T-helper 1 cell treated with Interleukin-12 subunit alpha and Interleukin-12 subunit beta and Interleukin-4 antibody, amounts not matched to agents 30 ng/mL and 1 ng/mL, for 36 hours (primary cell): ENCODE data around the gene SPRED2. TPM values are rescaled to one million over a fixed set of nuclear protein-coding genes. Genes with fewer than 3 reads are reported as not detected.

ENCODE experiments used
- intact Hi-C: fragments of 100-400 bp; cut with micrococcal nuclease; formaldehyde crosslinking; loops from one replicate; pipeline ENCODE4 v1.15.1; 2024
- total RNA-seq: library from RNA; stranded (reverse); gene quantifications from 2 replicates; pipeline ENCODE4 v1.2.3, GENCODE V29; 2022

The SPRED2 gene
- total RNA-seq, 1 donor from 2014 or later, result 6.0 TPM

DNA sequence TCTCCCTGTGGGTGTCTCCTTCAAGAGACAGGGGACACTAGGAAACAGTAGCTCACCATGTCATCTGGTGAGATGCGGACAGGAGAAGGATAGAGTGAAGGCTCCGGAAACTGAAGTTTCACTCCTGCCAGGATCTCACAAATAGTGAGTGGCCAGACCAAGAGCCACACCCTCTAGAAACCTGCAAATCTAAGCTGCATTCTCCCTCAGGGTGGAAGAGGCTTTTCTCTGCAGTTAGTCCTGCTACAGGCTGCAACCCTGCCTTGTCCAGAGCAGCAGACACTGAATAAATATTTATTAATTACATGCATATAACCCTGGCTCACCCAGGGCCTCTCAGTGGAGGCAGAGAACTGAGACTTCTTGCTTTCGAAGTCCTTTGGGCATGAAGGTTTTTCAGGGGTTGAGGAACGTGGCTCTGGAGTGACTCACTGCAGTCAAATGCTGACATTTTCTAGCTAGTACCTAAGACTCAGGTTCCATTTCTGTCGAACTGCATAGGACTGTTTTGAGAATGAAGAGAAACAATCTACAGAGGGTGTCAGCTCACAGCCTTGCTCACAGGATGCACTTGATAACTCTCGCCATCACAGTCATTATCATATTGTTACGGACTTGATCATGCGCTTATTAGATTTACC, 117.5 kb downstream of the SPRED2 start:
- intact Hi-C loops, result no loop called here

- intact Hi-C loops, result no loop called here
Observed at GRCh38 chr2:65313954-65314256, 118.5 kb downstream of the SPRED2 start.

DNA sequence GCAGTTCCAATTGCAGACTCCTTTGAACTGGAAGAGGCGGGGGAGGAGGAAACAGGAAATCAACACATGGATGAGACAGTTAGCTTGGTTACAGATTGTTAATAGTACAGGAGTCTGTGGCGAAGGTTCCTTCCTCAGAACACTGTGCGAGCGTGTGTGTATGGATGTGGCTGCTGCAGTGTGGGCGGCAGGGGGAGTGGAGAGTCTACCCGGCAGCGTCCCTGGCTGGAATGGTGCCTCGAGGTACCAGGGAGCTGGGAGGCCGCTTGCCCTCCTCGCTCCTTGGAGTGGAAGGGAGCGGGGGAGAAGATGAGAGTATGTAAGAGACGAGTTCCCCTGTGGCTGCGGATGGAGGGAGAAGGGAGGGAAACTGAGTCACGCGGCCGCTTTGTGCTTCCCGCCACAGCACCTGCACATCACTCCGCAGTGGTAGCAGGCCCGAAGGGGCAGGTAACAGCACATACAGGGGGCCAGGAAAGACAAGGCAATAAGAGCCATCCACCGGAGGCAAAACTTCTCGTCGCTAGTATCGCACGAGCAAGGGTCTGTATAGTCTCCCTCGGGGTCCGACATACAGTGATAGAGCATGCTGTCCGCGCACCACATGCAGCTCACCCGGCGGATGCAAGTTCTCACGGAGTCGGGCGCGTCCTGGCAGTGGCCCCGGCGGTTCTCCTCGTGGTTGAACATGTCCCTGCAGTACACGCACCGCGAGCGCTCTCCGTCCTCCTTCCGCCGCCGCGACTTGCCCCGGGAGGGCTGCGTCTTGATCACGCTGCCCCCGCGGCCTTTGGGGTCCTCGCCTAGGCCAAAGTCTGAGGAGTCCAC, 119.1 kb downstream of the SPRED2 start:
- intact Hi-C loops, result no loop called here

- intact Hi-C loops, result no loop called here
Observed at GRCh38 chr2:65311596-65311995, 120.8 kb downstream of the SPRED2 start.

DNA sequence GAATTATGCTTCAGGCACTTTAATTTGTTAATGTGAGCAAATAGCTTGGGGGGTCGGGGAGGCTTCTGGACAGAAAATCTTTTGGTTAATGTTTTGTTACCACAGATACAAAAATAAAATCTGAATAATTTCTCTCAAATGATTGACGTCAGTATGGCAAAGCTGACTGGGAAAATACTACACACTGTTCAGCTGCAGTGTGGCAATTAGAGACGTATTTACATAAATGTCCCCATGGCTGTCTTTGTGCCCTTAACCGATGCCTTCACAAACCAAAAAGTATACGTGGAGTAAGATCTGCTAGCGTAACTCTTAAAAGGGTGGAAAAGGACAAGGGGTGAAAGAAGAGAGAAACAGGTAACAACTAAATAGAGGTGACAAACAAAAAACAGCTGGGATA, 121.3 kb downstream of the SPRED2 start:
- intact Hi-C loops, result no loop called here

DNA sequence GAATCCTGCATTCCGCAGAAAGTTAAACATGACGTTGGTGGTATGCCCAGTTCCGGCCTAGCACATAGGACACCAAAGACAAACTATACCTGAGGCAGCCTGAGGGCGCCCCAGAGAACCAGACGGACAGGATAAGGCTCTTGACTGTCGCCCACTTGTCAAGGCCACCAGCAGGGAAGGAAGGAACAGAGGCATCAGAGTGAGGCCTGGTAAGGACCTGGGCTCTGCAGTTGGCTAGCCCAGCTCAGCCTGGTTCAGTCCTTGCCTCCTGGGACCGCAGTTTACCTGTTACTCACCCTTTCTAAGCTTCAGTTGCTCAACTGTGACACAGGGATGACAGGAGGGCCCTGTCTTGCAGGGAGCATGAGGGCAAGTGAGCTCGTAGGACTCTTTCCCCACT, 122.7 kb downstream of the SPRED2 start:
- intact Hi-C loops, result no loop called here

- intact Hi-C loops, result no loop called here
Observed at GRCh38 chr2:65305934-65306333, 126.5 kb downstream of the SPRED2 start.

GRCh38 chr2:65300761-65301711, 131.4 kb downstream of the SPRED2 start:
- intact Hi-C loops, result loop anchor here (1.0 to 2.0 kb wide), 6 partner anchors 58 to 252 kb away; partner anchors contain the start of genes ACTR2 and CEP68

DNA sequence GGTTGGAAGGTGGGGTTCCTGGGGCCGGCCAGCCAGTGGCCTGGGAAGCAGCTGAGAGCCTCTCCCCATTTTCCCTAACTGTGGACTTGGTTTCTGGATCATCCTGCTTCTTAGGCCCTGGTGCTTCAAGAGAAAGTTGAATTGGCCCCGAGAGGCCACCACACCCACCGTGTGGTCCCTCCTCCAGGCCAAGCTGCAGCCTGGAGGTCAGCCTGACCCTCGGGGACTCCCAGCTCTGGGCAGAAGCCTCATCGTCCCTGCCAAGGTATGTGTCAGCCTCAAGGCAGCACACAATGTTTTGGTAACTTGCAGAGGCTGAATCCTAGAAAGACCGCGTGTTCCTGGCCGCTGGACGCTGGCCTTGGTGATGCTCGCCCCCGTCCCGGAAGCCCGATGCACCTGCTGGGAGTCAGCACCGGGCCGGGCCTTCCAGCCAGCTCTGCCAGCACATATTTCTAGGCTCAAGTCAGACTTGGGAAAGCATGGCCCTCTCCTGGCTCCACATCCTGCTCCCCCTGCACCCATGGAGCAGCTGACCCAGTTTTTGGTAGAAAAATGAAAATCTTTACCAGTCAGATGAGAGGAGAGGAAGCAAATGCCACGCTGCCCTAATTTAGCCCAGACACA, 132.2 kb downstream of the SPRED2 start:
- intact Hi-C loops, result loop anchor here (2.0 kb wide), 2 partner anchors 59 to 243 kb away; partner anchors contain the start of gene CEP68

DNA sequence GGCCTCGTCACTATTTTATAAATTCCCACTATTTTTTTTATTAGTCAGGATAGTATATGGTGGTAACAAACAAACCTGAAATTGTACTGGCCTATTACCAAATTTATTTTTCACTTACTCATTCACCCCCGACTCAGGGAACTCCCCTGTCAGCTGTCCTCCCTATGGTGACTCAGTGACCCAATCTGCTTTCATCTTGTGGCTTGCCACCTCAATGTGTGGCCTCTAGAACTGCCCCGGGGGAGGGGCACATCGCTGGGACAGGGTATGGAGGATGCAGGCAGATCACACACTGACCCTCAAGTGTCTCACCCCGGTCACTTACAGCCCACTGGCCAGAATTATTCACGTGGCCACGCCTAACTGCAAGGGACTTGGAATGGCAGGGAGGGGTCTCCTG, 133.2 kb downstream of the SPRED2 start:
- intact Hi-C loops, result no loop called here

DNA sequence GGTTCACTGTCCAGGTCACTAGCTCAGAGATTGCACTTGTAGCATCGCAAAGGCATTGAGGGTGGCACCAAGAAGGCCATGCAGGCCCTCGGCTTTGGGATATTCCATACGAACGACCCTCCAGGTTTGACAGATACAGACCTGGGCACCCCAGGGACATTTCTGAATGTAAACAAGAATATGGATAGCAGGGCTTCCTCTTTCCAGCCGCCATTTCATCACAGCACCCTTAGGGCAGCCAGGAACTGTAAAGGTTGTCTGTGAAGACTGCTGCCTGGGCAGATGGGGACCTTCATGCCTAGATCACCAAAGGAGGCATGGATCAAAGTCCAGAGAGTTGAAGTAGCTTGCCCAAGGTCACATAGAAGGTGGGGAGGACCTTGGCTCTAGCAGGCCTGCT, 134.3 kb downstream of the SPRED2 start:
- intact Hi-C loops, result no loop called here

- intact Hi-C loops, result no loop called here
Observed at GRCh38 chr2:65297544-65297943, 134.9 kb downstream of the SPRED2 start.

DNA sequence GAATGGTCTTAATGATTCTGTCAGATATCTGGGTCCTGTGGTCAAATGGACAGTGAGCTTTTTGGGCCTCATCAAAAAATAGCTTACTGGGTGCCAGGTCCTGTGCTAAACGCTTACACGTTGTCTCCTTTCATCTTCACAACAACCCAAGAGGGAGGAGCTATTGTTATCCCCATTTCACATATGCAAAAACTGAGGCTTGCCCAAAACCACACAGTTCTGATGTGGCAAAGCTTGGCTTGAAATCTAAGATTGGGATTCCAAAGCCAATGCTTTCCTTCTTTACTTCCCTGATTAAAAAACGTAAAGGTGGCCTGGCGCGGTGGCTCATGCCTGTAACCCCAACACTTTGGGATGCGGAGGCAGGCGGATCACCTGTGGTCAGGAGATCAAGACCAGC, 135.4 kb downstream of the SPRED2 start:
- intact Hi-C loops, result no loop called here

DNA sequence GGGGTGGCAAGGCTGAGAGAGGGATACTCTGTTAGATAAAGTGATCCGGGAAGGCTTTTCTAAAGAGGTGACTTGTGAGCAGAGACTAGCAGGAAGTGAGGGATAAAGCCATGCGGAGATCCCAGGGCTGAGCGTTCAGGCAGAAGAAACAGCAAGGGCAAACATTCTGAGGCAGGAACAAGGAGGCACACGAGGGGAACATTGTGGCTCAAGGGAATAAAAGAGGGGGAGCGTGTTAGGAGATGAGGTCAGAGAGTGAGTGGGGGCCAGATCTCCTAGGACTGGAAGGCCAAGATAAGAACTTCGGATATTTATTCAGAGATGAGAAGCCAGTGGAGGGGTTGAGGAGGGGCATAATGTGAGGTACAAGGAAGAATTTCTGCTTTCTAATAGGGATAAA, 137.7 kb downstream of the SPRED2 start:
- intact Hi-C loops, result no loop called here

DNA sequence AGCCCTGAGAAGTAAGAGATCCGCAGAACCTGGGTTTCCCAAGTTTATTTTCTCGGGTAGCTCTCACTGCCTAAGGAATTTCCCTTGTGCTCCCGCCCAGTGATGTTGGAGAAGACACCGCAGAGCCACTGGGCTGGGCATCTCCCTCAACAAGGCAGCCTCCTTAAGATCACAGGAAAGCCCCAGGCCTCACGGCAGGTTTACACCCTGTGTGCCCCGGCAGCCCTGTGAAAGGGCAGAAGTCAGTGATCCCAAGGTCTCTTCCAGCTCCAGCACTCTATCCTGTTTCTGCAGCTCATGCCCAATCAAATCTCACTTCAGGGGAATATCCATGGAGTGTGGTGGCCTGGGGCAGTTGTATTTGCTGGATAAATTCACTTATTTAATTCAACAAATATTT, 138.3 kb downstream of the SPRED2 start:
- intact Hi-C loops, result no loop called here

GRCh38 chr2:65293376-65293775, 139.0 kb downstream of the SPRED2 start:
- intact Hi-C loops, result no loop called here

- intact Hi-C loops, result no loop called here
Observed at GRCh38 chr2:65292461-65293011, 139.9 kb downstream of the SPRED2 start.

GRCh38 chr2:65292106-65292400, 140.3 kb downstream of the SPRED2 start:
- intact Hi-C loops, result no loop called here

DNA sequence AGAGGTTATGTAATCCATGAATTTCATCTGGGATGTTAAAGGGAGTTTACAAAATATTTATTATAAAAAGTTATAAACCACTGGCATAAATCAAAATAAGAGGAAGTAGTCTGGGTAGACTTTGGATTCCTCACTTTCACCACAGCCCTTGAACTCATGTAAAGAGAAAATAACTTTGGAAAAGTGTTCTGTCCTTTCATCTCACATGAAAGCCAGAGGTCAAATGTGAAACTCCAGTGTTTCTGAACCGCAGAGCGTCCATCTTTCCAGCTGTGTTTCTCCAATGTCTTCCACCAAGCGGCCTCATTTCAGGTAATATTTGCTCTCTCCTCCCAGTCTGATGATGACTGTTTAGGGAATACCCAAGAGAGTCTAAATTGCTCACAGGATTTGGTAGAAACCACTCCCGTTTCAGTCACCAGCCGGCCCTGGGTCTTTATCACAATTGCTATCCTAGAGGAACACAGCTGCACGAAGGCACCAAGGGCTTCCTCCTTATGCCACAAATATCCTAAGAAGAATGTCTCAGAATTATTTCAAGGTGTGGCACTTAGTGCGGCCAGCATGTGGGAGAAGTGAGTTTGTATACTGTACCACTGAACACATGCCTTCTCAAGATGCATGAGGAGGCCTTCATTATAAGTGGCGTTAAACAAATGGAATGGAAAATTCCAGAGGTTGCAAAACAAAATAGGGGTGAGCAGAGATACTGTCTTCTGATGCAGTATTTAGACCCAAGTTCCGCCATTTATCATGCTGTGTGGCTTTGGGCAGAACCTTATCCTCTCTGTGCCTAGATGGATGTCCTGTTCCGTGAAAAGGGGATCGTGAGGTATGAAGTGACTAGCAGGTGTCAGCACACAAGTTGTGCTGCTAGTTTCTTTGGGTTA, 140.9 kb downstream of the SPRED2 start:
- intact Hi-C loops, result no loop called here

DNA sequence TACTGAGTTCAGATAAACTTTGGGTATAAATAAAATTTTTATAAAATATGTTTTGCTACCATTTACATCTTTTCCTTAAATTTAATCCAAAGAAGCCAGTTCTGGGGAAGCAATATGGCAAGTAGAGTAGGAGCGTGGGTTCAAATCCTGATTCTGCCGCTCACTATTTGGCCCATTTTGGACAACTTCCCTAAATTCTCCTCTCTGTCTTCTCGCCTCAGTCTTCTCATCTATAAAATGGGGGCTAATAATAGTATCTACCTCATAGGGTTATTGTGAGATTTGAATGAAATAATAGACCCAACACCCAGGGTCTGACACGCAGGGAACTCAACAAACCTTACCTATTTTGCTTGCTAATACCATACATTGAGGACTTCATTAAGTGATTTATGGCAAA, 145.0 kb downstream of the SPRED2 start:
- intact Hi-C loops, result no loop called here
